Testis (tissue), 3 donors: ENCODE results near the gene UNC5CL. TPM values are rescaled to one million over a fixed set of nuclear protein-coding genes. Genes with fewer than 3 reads are reported as not detected.

ENCODE experiments used
- DNase-seq: peaks from one replicate; pipeline ENCODE4 v3.0.0-alpha.2; 2019
- H3K27ac ChIP-seq, 2 donors: fragments of 200-600 bp; sonication (generic); one replicate each; pipeline ENCODE4 v1.5.1; 2019
- H3K27me3 ChIP-seq: fragments of 200-600 bp; sonication (generic); one replicate; pipeline ENCODE4 v1.5.1; 2019
- H3K36me3 ChIP-seq: fragments of 200-600 bp; sonication (generic); one replicate; pipeline ENCODE4 v1.5.1; 2017; ENCODE audit warnings: low read depth; ENCODE audit errors: missing control alignments
- H3K4me1 ChIP-seq: fragments of 200-600 bp; sonication (generic); one replicate; pipeline ENCODE4 v1.5.1; 2019
- H3K4me3 ChIP-seq, 2 donors: fragments of 200-600 bp; sonication (generic); one replicate each; pipeline ENCODE4 v1.5.1; 2017 to 2019
- H3K9me3 ChIP-seq: fragments of 200-600 bp; sonication (generic); one replicate; pipeline ENCODE4 v1.5.1; 2017
- CTCF ChIP-seq, 3 experiments: fragments of 450-650 bp in 2 of 3; fragments of 200-600 bp in 1 of 3; sonication (generic) in 1 of 3; IDR thresholded peaks; one replicate each; pipeline ENCODE4 v1.5.1; 2016 to 2019; ENCODE audit warnings: antibody characterized with exemption in 3 of 3, mild to moderate bottlenecking in 2 of 3, moderate library complexity in 1 of 3
- POLR2A ChIP-seq: fragments of 450-650 bp; IDR thresholded peaks from one replicate; pipeline ENCODE4 v1.6.1; 2017; ENCODE audit warnings: antibody characterized with exemption, mild to moderate bottlenecking, moderate library complexity
- whole genome bisulfite sequencing, 2 donors: methylation state at CpG; one replicate each; pipeline ENCODE4 v1.1.5; 2018; 5-methylcytosine and 5-hydroxymethylcytosine counted together
- intact Hi-C: fragments of 100-400 bp; cut with DNase I; formaldehyde crosslinking; loops from one replicate; pipeline ENCODE4 v1.15.1; 2023; ENCODE audit warnings: low total_unique reads
- polyA plus RNA-seq: library from polyadenylated mRNA; stranded (reverse); fragments of 350-450 nt; fragmentation: Illumina TruSeq; extraction: RNeasy Lipid Tissue Mini Kit (QIAGEN cat#74804); gene quantifications from one replicate; pipeline ENCODE4 v1.2.3, GENCODE V29; 2014; ENCODE audit warnings: low read depth, low replicate concordance; ENCODE audit not compliant: insufficient read depth
- total RNA-seq, 2 donors: library from RNA; depleted of rRNA; stranded (reverse); fragments of >200 nt; gene quantifications; one replicate each; pipeline ENCODE4 v1.2.3, GENCODE V29; 2016

UNC5CL gene
- total and polyA plus RNA-seq, 3 donors from 2014 or later: 2.0 to 3.2 (median 3.1) TPM

- intact Hi-C loops: no loop called here
- WGBS, 2 donors: 84 to 93% methylated on average over 4 of the region's 4 CpGs
Observed at GRCh38 chr6:41000248-41000647, 38.8 kb downstream of the UNC5CL start.

GRCh38 chr6:40999569-40999968 lies 39.5 kb downstream of the UNC5CL start:
- no peaks in the 10 kb centered on the region for H3K27me3 ChIP-seq
- peak; percentile 81 for DNase-seq
- H3K27ac ChIP-seq: no peak overlapping the region
- H3K9me3 ChIP-seq: no peaks in the 10 kb centered on the region
- H3K4me1 ChIP-seq: peaks cover 13% of the 10 kb centered on the region
- no peak overlapping the region for H3K4me3 ChIP-seq
- TF ChIP-seq CTCF (IDR thresholded peaks at IDR 0.05) (peak in 2 of 3 experiments; percentile 17 to 26), POLR2A (no peak)
- intact Hi-C loops: no loop called here
- H3K36me3 ChIP-seq: no peaks in the 10 kb centered on the region
- WGBS, 2 donors: 41 to 45% methylated on average over 3 of the region's 3 CpGs

More at GRCh38 chr6:41000248-41000647, 38.8 kb downstream of the UNC5CL start:
- TF ChIP-seq CTCF (IDR thresholded peaks at IDR 0.05): no peak
- Histone ChIP-seq H3K36me3 (no peaks in the 10 kb centered on the region), H3K4me1 (peaks cover 13% of the 10 kb centered on the region), H3K9me3 (no peaks in the 10 kb centered on the region), H3K27ac (no peak overlapping the region), H3K27me3 (no peaks in the 10 kb centered on the region), H3K4me3 (no peak overlapping the region)
- DNase-seq: no peak

GRCh38 chr6:40998661-40999060 lies 40.4 kb downstream of the UNC5CL start:
- no peaks in the 10 kb centered on the region for H3K36me3 ChIP-seq
- no peak overlapping the region for H3K27ac ChIP-seq
- intact Hi-C loops: no loop called here
- H3K9me3 ChIP-seq: no peaks in the 10 kb centered on the region
- H3K4me3 ChIP-seq: no peak overlapping the region
- H3K4me1 ChIP-seq: peaks cover 13% of the 10 kb centered on the region
- 81 to 87% methylated on average over 4 of the region's 4 CpGs for WGBS, 2 donors
- H3K27me3 ChIP-seq: no peaks in the 10 kb centered on the region
- no peak for DNase-seq
- TF ChIP-seq POLR2A (no peak), CTCF (IDR thresholded peaks at IDR 0.05) (no peak)

- intact Hi-C loops: no loop called here
- Histone ChIP-seq H3K27ac (peak overlapping the region in 1 of 2 donors; percentile 29), H3K4me3 (no peak overlapping the region), H3K4me1 (peaks cover 13% of the 10 kb centered on the region), H3K9me3 (no peaks in the 10 kb centered on the region), H3K27me3 (no peaks in the 10 kb centered on the region), H3K36me3 (no peaks in the 10 kb centered on the region)
- TF ChIP-seq CTCF (IDR thresholded peaks at IDR 0.05): no peak
- no peak for TF ChIP-seq POLR2A
- WGBS, 2 donors: 49 to 51% methylated on average over 3 to 4 of the region's 4 CpGs
- peak; percentile 29 for DNase-seq
Observed at GRCh38 chr6:40997234-40997957, 41.6 kb downstream of the UNC5CL start.
